Muscle of back (tissue), 11 donors: ENCODE results near the gene HSBP1L1. TPM values are rescaled to one million over a fixed set of nuclear protein-coding genes. Genes with fewer than 3 reads are reported as not detected.
A peak's percentile ranks its signal among the peaks of the same experiment; 100 is the strongest.
"Not testable (repeated sequence)": the region's sequence is repeated elsewhere in the genome, so short reads cannot be mapped to it uniquely, and the experiment has no call there.

Experiments used
- DNase-seq, 3 donors: peaks; one replicate each; pipeline versions ENCODE4 v3.0.0 to v3.0.0-alpha.2; 2013
- polyA plus RNA-seq, 10 donors: library from polyadenylated mRNA; unstranded; fragments of 120-200 nt; gene quantifications; one replicate each; pipeline ENCODE4 v1.2.1, GENCODE V29; 2013; ENCODE audit not compliant: insufficient read length in 10 of 10

HSBP1L1 gene
- polyA plus RNA-seq, 10 donors: 1.3 to 5.6 (median 3.7) TPM

DNA sequence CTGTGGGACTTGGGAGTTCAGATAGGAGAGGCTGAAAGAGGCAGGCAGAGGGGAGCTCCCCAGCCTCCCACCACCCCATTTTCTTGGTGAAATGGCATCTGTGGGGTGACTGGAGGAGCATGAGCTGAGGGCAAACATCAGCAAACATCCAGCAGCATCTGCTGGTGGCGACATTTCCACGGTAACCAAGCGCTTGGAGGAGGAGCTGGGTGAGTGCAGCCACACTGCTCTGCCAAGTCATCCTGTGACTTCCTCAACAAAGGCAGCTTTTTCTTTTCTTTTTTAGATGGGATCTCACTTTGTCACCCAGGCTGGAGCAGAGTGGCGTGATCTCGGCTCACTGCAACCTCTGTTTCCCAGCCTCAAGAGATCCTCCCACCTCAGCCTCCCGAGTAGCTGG, 18.3 kb downstream of the HSBP1L1 start:
- DNase-seq: no peak

DNA sequence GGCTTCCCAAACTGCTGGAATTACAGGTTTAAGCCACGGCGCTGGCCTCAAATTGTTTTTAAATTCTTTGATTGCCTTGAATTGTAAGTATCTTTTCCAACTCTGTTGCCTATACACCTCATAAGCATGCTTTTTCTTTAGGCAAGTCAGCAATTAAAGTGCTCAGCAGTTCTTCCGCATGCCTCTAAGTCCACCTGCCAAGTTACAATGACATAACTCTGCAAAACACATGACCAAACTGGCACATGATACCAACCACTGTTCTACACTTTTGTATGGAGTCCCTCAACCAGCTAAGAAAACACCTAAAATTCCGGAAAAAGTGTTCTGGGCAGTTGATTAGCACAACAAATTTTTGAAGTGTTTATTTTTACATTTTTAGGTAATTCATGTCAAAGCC, 18.8 kb downstream of the HSBP1L1 start:
- no peak for DNase-seq

DNA sequence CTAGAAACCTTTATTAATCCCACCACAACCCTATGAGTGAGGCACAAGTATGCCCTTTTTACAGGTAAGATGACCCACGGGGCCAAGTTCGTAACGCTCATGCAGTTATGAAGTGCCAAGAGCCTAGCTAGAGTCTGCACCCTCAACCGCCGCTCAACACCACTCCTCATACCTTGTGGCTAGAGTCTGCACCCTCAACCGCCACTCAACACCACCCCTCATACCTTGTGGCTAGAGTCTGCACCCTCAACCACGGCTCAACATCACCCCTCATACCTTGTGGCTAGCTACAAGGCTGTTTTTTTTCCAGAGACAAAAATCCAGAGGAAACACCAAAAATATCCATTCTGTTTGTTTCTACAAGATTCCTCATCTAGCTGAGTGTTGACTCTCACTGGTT, 19.4 kb downstream of the HSBP1L1 start:
- DNase-seq: no peak

DNA sequence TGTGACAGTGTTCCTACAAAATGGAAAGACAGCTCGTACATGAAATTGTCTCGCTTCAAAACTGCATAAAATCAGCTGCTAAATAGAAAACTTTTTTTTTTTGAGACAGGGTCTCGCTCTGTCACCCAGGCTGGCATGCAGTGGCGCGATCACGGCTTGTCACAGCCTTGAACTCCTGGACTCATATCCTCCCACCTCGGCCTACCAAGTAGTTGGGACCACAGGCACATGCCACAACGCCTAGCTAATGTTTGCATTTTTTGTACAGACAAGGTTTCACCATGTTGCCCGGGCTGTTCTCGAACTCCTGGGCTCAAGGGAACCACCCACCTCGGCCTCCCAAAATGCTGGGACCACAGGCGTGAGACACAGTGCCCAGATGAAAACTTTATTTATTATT, 20.7 kb downstream of the HSBP1L1 start:
- no peak for DNase-seq

DNA sequence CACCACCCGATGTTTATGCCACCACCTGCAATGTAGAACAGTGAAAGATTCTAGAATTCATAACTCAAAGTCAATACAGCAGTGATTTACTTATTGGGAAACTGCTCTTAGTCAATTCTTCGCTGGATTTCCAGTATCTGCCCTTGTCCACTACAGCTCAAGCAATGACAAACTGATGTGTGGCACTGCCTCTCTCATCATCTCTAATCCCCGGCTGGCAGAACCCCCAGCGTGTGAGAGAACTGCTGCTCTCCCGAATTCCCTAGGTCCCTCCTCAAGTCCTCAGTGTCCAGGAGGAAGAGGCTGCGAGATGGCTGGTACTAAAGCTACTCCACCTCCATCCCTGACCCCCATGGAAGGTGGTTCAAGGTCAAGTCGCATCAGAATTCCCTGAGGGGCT, 22.3 kb downstream of the HSBP1L1 start:
- DNase-seq: no peak

DNA sequence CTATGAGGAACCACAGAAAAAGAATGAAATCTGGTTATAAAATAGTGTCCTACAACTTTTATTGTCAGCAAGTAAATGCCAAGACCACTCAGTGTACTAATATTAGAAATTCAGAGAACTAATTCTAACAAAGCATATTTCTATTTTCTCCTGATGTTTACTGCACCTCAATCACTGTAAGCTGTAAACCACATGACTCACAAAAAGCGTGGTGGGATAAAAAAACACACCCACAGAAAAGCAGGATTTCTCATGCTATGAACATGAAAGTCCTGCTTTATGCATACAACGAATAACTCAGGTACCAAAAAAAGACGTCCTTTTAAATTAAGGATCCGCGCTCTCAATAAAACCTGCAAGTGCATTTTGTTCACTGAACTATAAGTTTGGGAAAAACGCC, 23.1 kb downstream of the HSBP1L1 start:
- no peak for DNase-seq

DNA sequence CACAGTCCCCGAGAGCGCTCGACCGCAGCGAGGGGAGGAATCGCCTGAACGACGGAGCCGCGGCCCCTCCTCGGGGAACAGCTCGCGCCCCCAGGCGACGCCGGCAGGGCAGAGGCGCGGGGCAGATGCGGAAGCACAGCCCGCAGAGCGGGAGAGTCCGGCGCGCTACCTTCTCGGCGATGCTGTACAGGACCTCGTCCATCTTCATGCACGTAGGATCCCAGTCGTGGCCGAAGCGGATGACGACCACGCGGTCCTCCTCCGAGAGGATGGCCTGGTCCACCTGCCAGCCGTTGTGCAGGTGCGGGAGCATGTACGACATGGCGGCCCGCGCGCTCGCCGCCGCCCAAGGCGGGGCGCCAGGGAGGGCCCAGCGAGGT, 23.6 kb downstream of the HSBP1L1 start:
- peak; percentile 33 to 90 (median 62) for DNase-seq

DNA sequence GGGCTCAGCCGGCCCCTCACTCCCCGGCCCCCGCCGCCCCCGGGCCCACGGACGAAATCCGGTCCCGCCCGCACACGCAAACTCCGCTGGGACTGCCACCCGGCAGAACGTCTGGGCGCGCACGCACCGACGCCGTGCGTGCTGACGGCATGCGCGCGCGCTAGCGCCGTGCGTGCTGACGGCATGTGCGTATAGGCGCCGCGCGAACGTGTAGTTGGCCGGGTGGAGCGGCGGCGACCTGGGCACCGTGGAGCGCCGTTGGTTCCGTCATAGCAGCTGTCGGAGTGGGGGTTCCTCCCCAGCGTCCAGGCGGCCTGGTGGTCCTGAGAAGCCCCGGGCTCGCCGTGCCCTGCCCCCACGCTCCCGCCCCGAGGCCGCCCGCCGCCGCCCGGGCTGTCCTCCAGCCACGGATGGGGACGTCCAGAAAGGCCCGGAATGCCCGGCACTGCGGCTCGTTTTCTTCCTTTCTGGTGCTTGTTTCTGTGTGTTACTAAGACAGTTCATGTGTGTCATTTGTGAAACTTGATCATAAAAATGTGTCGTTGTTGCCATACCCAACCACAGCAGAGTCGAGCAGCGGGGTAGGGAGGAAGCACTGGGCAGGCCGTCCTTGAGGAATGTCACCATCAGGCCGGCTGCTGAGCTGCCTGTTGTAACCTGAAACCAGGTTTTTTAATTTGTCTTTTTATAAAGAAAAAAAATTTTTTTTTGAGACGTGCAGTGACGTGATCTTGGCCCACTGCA, 24.2 kb downstream of the HSBP1L1 start, which contains the start of gene TXNL4A:
Gene TXNL4A, minus strand, starts transcription at position 113 of the 744 bp plus-strand sequence. CDS start 171 bp downstream, outside the sequence.
- DNase-seq: peak; percentile 87 to 96 (median 94)

DNA sequence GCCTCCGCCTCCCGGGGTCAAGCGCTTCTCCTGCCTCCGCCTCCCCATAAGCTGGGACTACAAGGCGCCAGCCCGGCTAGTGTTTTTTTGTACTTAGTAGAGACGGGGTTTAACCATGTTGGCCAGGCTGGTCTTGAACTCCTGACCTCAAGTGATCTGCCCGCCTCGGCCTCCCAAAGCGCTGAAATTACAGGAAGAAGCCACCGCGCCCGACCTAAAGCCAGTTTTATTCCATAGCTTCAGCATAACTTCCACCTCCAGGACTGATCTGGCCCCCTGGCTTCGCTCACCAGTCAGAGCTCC, 24.7 kb downstream of the HSBP1L1 start:
- DNase-seq: no peak

DNA sequence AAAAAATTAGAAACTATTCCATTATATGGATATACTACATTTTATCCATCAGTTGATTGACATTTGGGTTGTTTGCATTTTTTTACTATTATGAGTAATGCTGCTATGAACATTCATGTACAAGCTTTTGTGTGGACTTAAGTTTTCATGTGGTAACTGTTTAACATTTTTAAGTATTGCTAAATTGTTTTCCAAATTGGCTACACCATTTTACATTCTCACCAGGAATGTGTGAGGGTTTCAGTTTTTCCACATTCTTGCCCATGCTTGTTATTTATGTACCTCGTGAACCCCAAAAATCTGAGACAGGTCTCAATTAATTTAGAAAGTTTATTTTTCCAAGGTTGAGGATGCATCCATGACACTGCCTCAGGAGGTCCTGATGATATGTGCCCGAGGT, 27.1 kb downstream of the HSBP1L1 start:
- no peak for DNase-seq

DNA sequence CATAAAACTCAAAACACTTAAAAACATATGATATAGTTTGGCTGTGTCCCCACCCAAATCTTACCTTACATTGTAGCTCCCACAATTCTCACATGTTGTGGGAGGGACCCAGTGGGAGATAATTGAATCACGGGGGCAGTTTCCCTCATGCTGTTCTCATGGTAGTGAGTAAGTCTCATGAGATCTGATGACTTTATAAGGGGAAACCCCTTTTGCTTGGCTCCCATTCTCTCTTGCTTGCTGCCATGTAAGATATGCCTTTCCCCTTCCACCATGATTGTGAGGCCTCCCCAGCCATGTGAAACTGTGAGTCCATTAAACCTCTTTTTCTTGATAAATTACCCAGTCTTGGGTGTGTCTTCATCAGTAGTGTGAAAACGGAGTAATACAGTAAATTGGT, 35.3 kb downstream of the HSBP1L1 start:
- not testable (repeated sequence) for DNase-seq

DNA sequence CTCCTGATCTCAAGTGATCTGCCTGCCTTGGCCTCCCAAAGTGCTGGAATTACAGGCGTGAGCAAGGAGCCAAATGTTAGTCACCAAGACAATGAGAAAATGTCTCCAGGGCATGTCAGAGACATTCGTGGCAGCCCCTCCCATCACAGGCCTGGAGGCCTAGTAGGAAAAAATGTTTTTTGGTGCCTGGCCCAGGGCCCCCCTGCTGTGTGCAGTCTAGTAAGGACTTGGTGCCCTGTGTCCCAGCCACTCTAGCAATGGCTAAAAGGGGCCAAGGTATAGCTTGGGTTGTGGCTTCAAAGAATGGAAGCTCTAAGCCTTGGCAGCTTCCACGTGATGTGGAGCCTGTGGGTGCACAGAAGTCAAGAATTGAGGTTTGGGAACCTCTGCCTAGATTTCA, 36.4 kb downstream of the HSBP1L1 start:
- no peak for DNase-seq

DNA sequence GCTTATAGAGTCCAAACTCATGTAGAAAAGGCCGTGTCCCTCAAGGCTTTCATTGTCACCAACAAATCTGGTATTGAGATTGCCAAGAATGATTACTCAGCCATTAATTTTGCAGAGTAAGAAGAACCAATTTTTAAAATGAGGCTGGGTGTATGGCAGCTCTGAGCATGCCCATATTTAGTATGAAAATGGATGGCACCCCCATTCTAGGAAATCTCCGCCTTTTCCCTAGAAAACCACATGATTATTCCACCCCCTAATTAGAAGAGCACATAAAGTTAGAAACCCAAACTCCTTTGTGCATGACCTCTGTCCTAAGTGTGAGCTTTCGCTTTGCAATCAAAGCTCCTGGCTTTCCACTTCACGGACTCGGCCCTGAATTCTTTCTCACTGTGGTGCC, 38.0 kb downstream of the HSBP1L1 start:
- DNase-seq: no peak

DNA sequence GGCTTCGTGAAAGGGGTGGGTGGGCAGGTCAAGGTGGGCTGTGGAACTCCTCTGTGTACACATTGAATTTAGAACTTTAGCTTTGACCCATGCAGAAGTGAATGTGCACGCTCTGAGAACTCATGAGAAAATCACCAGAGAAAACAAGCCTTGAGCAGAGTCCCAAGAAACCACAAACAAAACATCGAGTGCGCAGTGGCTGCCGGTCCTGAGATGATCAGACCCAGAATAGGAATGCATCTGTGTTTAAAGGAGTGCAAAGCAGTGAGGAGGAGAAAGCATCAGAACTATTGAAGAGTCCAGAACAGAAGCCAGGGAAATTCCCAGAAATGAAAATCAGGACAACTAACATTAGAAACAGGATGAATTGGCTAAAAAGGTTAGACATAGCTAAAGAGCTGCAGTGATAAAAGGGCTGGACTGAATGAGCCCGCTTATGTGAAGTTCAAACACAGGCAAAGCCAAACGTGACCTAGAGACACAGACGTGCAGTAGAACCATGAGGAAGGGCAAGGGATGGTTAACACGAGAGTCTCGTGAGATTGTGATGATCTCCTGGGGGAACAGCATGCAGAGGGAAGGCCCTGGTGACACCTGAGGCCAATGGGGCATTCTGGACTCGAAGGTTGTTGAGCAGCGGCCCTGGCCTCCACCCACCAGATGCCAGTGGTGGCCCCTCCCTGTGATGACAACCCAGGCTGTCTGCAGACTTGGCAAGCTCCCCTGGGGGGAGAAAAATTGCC, 40.3 kb downstream of the HSBP1L1 start:
- no peak for DNase-seq

DNA sequence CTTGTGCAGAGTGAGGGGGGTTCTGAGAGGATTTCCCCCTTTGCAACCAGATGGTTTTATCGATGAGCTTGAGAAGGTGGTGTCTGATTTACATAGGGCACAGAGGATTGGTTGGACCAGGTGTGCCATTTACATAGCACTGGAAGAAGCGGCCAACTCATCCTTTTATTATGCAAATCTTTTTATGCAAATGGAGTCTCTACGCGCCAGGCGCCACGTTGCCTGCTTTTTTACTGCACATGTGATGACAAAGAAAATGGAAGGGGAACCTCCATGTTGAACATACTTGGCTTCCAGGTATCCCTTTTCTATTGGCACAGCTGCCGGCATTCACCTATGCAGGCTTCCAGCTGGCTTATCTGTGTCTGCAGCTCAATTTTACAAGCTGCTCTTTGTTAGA, 42.3 kb downstream of the HSBP1L1 start:
- no peak for DNase-seq

DNA sequence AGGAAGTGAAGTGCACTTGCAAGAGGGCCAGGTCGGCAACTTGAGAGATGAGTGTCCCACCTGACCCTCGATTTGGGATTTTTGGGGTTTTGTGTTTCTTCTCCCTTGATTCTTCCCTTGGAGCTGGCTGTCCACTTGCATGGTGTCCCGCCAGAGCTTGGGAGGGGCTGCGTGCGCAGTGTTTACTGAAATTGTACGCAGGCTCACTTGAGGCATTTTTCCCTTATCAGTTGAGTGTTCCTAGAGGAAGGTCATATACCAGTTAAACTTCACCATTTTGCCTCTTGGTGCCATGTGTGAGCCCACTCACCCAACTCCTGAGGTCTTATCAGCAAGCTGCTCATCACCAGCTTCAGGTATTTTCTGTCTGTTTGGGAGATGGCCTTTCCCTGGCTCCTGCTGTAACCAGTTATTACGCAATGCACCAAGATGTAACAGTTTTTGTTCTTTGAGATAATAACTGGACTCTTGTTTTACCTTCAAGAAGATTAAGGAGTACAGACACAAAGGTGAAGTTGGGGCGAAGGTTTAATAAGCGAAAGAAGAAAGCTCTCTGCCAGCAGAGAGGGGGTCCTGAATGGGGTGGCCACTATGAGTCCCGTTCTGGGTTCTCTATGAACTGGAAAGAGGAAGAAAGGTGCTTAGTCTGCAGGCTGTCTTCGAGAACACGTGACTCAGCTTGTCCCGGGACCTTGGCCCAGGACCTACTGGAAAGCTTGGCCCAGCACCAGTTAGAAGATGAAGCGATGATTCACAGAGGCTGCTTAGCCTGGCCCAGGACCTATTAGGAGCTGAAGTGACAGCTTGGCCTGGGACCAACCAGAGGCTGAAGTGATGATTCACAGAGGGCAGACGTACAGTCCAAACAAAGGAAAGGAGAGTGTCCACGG, 45.5 kb downstream of the HSBP1L1 start:
- DNase-seq: peak in 1 of 3 donors; percentile 73

DNA sequence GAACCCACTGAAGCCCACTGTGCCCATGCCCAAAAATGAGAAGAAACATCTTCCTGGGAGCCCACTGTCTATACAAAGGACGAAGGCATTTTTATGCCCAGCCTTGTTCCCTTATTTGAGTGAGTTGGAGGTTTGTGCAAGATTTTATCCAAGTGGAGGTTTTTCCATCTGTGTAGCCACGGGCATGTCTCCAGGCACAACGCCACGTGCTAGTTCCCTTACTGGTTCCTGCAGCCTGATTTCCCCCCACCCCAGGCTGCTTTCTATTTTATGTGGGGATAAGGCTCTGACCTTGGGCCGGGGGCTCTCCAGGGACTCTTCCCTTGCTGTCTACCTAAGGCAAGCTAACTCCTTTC, 46.1 kb downstream of the HSBP1L1 start:
- DNase-seq: no peak

DNA sequence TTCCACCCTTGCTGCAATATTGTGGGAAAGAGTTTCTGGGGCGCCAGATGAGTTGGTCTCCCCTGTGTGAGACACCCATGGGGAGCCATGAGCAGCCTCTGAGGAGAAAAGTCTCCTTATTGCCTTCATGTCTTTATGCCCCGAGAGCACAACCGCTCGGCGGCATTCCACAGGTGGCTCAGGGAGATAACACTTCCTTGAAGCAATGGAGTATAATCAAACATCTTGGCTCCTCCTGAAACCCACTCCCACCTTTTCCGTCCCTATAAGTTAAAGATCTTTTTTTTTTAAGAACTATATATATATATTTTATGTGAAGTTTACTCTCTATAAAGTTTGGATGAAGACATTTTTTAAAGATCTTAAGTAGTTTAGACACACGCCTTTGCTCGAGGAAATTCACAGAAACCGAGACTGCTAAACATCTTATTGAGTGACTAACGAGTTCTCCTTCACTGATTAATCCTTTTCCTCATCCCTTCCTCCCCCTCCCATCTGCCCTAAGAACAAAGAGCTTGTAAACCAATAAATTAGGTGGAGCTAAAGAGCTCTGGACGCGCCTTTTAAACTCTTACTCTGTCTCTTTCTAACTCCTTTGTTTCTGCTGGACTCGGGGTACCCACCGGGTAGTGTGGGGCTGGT, 47.2 kb downstream of the HSBP1L1 start:
- not testable (repeated sequence) for DNase-seq

DNA sequence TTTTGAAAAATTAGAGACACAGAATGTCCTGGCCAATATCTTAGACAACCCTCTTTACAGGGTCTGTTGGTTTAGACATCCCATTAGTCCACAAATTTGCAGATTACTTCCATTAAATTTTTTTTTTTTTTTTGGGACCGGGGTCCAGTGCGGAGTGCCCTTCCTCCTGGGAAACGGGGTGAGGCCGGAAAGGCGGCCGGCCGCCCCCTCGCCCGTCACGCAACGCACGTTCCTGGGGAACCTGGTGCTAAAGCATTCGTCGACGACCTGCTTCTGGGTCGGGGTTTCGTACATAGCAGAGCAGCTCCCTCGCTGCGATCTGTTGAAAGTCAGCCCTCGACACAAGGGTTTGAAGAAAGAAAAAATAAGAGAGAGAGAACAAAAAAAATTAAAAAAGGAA, 48.3 kb downstream of the HSBP1L1 start:
- no peak for DNase-seq
